HepG2 (cell line): ENCODE measurements around the gene CCDC142. TPM values are rescaled to one million over a fixed set of nuclear protein-coding genes. Genes with fewer than 3 reads are reported as not detected.

Experiments
- ARNT2 ChIP-seq: sonication (generic); formaldehyde crosslinking; IDR thresholded peaks from 2 replicates; pipeline ENCODE4 v1.8.0; 2022; ENCODE audit warnings: mild to moderate bottlenecking, low read depth, missing genetic modification reagents, moderate library complexity
- ATF3 ChIP-seq: sonication (generic); formaldehyde crosslinking; IDR thresholded peaks from 2 replicates; pipeline ENCODE4 v1.4.0; 2020; ENCODE audit warnings: missing genetic modification reagents
- CTCF ChIP-seq: sonication (generic); formaldehyde crosslinking; IDR thresholded peaks from 2 replicates; pipeline ENCODE4 v1.5.0; 2020; ENCODE audit warnings: mild to moderate bottlenecking, missing genetic modification reagents, moderate library complexity
- ETV5 ChIP-seq: IDR thresholded peaks from 2 replicates; pipeline ENCODE4 v1.6.1; 2018; ENCODE audit warnings: missing biosample characterization, missing genetic modification reagents, inconsistent platforms, borderline replicate concordance
- GFI1 ChIP-seq: sonication (generic); formaldehyde crosslinking; IDR thresholded peaks from 2 replicates; pipeline ENCODE4 v1.5.0; 2020; ENCODE audit warnings: missing genetic modification reagents, mild to moderate bottlenecking, borderline replicate concordance
- GTF3A ChIP-seq: sonication (generic); formaldehyde crosslinking; conservative IDR thresholded peaks from 2 replicates; pipeline ENCODE4 v1.4.0; 2020; ENCODE audit warnings: mild to moderate bottlenecking, missing genetic modification reagents
- HIC2 ChIP-seq: sonication (generic); formaldehyde crosslinking; IDR thresholded peaks from 2 replicates; pipeline ENCODE4 v1.9.0; 2022; ENCODE audit warnings: low read depth, missing genetic modification reagents
- JUNB ChIP-seq: sonication (generic); formaldehyde crosslinking; IDR thresholded peaks from 2 replicates; pipeline ENCODE4 v1.8.0; 2022; ENCODE audit warnings: missing genetic modification reagents, mild to moderate bottlenecking, borderline replicate concordance
- MXD1 ChIP-seq: sonication (generic); formaldehyde crosslinking; IDR thresholded peaks from 2 replicates; pipeline ENCODE4 v1.4.0; 2020; ENCODE audit warnings: mild to moderate bottlenecking, missing genetic modification reagents
- MXD3 ChIP-seq: IDR thresholded peaks from 2 replicates; pipeline ENCODE4 v1.6.1; 2016; ENCODE audit warnings: mild to moderate bottlenecking, missing biosample characterization, missing genetic modification reagents
- PITX1 ChIP-seq: sonication (generic); formaldehyde crosslinking; IDR thresholded peaks from 2 replicates; pipeline ENCODE4 v1.5.1; 2020; ENCODE audit warnings: mild to moderate bottlenecking, missing genetic modification reagents
- POLR2AphosphoS5 ChIP-seq: IDR thresholded peaks from 2 replicates; pipeline ENCODE4 v1.6.1; 2012; ENCODE audit warnings: low read depth, low read length
- PRPF4 ChIP-seq: fragments of 200-400 bp; formaldehyde crosslinking; IDR thresholded peaks from 2 replicates; pipeline ENCODE4 v1.6.1; 2016; ENCODE audit warnings: low read length, low read depth; ENCODE audit not compliant: poor library complexity, severe bottlenecking
- SMAD3 ChIP-seq: sonication (generic); formaldehyde crosslinking; IDR thresholded peaks from 2 replicates; pipeline ENCODE4 v1.4.0; 2020; ENCODE audit warnings: missing genetic modification reagents
- SOX5 ChIP-seq: IDR thresholded peaks from 2 replicates; pipeline ENCODE4 v1.6.1; 2016; ENCODE audit warnings: borderline replicate concordance
- SRSF4 ChIP-seq: fragments of 200-400 bp; formaldehyde crosslinking; IDR thresholded peaks from one replicate; pipeline ENCODE4 v1.6.1; 2018; ENCODE audit warnings: mild to moderate bottlenecking, low read depth, low read length, moderate library complexity; ENCODE audit not compliant: poor library complexity, severe bottlenecking
- ZBTB1 ChIP-seq: sonication (generic); formaldehyde crosslinking; IDR thresholded peaks from 2 replicates; pipeline ENCODE4 v1.4.0; 2020; ENCODE audit warnings: missing genetic modification reagents, borderline replicate concordance
- ZNF225 ChIP-seq: sonication (generic); formaldehyde crosslinking; IDR thresholded peaks from 2 replicates; pipeline ENCODE4 v1.4.0; 2020; ENCODE audit warnings: mild to moderate bottlenecking, missing genetic modification reagents
- ZNF260 ChIP-seq: sonication (generic); formaldehyde crosslinking; IDR thresholded peaks from 2 replicates; pipeline ENCODE4 v1.4.0; 2020; ENCODE audit warnings: missing genetic modification reagents, low read depth, mild to moderate bottlenecking, borderline replicate concordance
- ZNF34 ChIP-seq: sonication (generic); formaldehyde crosslinking; IDR thresholded peaks from 2 replicates; pipeline ENCODE4 v1.4.0; 2020; ENCODE audit warnings: mild to moderate bottlenecking, missing genetic modification reagents, borderline replicate concordance
- ZNF678 ChIP-seq: sonication (generic); formaldehyde crosslinking; IDR thresholded peaks from 2 replicates; pipeline ENCODE4 v1.4.0; 2020; ENCODE audit warnings: mild to moderate bottlenecking, missing genetic modification reagents
- ZNF788 ChIP-seq: sonication (generic); formaldehyde crosslinking; IDR thresholded peaks from 2 replicates; pipeline ENCODE4 v1.5.0; 2020; ENCODE audit warnings: mild to moderate bottlenecking, missing genetic modification reagents, borderline replicate concordance
- polyA plus RNA-seq, 8 experiments: library from polyadenylated mRNA; depleted of rRNA in 3 of 8; stranded (reverse) in 7 of 8; unstranded in 1 of 8; fragments of >200 nt; fragmentation: Illumina TruSeq in 4 of 8; extraction: Trizol in 4 of 8; gene quantifications; 2 replicates each; pipeline versions ENCODE4 v1.2.1 to v1.2.3, GENCODE V29; 2011 to 2016; ENCODE audit warnings: low read depth in 4 of 8, missing spikeins in 1 of 8, mixed read lengths in 1 of 8; ENCODE audit not compliant: insufficient read depth in 1 of 8
- total RNA-seq, 5 experiments: library from RNA; depleted of rRNA; stranded (reverse); fragments of >200 nt; fragmentation: Illumina TruSeq; extraction: Trizol; gene quantifications; 2 replicates each; pipeline ENCODE4 v1.2.3, GENCODE V29; 2016; ENCODE audit warnings: low read depth in 1 of 5

The CCDC142 gene
- total and polyA plus RNA-seq, 2 of the 13 experiments (the other 11 are each of a cell fraction or from before 2014, with no cell fraction given), result 14.7 to 30.4 TPM

- 0 out of 2 replicates have a peak, but pooled peaks have one; percentile 10 for TF ChIP-seq MXD3
- TF ChIP-seq MXD1 (CRISPR knock-in tag), result no peak; the same call in 1 of the 2 replicates
- peak; percentile 88 for TF ChIP-seq ETV5
- no peak for TF ChIP-seq ZNF260 (CRISPR knock-in tag)
- no peak for TF ChIP-seq GFI1 (CRISPR knock-in tag)
- no peak for TF ChIP-seq ATF3
- no peak for TF ChIP-seq SRSF4
- TF ChIP-seq PRPF4, result no peak
- TF ChIP-seq ZBTB1 (CRISPR knock-in tag), result no peak
- peak; percentile 67 for TF ChIP-seq SOX5
- TF ChIP-seq GTF3A (CRISPR knock-in tag), result no peak
- TF ChIP-seq ARNT2 (CRISPR knock-in tag), result peak; percentile 46
- TF ChIP-seq JUNB (CRISPR knock-in tag), result no peak
- TF ChIP-seq POLR2AphosphoS5, result peak; percentile 98
- TF ChIP-seq SMAD3 (CRISPR knock-in tag), result 0 out of 2 replicates have a peak, but pooled peaks have one; percentile 31
- TF ChIP-seq PITX1 (CRISPR knock-in tag), result peak; percentile 18; the same call in 1 of the 2 replicates
- no peak for TF ChIP-seq ZNF678 (CRISPR knock-in tag)
- peak; percentile 83; the same call in 1 of the 2 replicates for TF ChIP-seq ZNF788 (CRISPR knock-in tag)
- no peak for TF ChIP-seq ZNF225 (CRISPR knock-in tag)
- no peak for TF ChIP-seq ZNF34
- TF ChIP-seq HIC2, result no peak; the same call in 1 of the 2 replicates
- TF ChIP-seq CTCF (CRISPR knock-in tag), result no peak
Observed at GRCh38 chr2:74525717-74526648, 43.2 kb upstream of the CCDC142 start, which contains the start of gene DQX1 (continued).
